Measurements from ENCODE around the gene MBNL2.

MBNL2 gene

GRCh38 chr13:97266772-97267417, 44.8 kb downstream of the MBNL2 start:
- in situ Hi-C loops (cut with HindIII; ENCODE audit: low sequenced_read_pairs): no loop called here

- in situ Hi-C loops (cut with HindIII; ENCODE audit: low sequenced_read_pairs): no loop called here
These were observed 45.4 kb downstream of the MBNL2 start for GRCh38 chr13:97267418-97268059.

- in situ Hi-C loops (cut with HindIII; ENCODE audit: low sequenced_read_pairs): no loop called here
These were observed 46.6 kb downstream of the MBNL2 start for GRCh38 chr13:97268772-97269171.

GRCh38 chr13:97269603-97270002, 47.5 kb downstream of the MBNL2 start:
- in situ Hi-C loops (cut with HindIII; ENCODE audit: low sequenced_read_pairs): no loop called here

- in situ Hi-C loops (cut with HindIII; ENCODE audit: low sequenced_read_pairs): no loop called here
These were observed 50.4 kb downstream of the MBNL2 start for GRCh38 chr13:97272526-97272925.

- in situ Hi-C loops (cut with HindIII; ENCODE audit: low sequenced_read_pairs): no loop called here
These were observed 51.3 kb downstream of the MBNL2 start for GRCh38 chr13:97273341-97273831.

- in situ Hi-C loops (cut with HindIII; ENCODE audit: low sequenced_read_pairs): no loop called here
These were observed 52.9 kb downstream of the MBNL2 start for GRCh38 chr13:97274829-97275649.

GRCh38 chr13:97275776-97276501, 53.8 kb downstream of the MBNL2 start:
- in situ Hi-C loops (cut with HindIII; ENCODE audit: low sequenced_read_pairs): no loop called here

GRCh38 chr13:97276862-97277269, 54.7 kb downstream of the MBNL2 start:
- in situ Hi-C loops (cut with HindIII; ENCODE audit: low sequenced_read_pairs): no loop called here

GRCh38 chr13:97278435-97279411, 56.6 kb downstream of the MBNL2 start:
- in situ Hi-C loops (cut with HindIII; ENCODE audit: low sequenced_read_pairs): no loop called here

GRCh38 chr13:97279913-97280312, 57.8 kb downstream of the MBNL2 start:
- in situ Hi-C loops (cut with HindIII; ENCODE audit: low sequenced_read_pairs): no loop called here

GRCh38 chr13:97280478-97280877, 58.3 kb downstream of the MBNL2 start:
- in situ Hi-C loops (cut with HindIII; ENCODE audit: low sequenced_read_pairs): no loop called here

- in situ Hi-C loops (cut with HindIII; ENCODE audit: low sequenced_read_pairs): no loop called here
These were observed 58.9 kb downstream of the MBNL2 start for GRCh38 chr13:97281028-97281427.

GRCh38 chr13:97282705-97283104, 60.6 kb downstream of the MBNL2 start:
- in situ Hi-C loops (cut with HindIII; ENCODE audit: low sequenced_read_pairs): no loop called here

GRCh38 chr13:97283888-97284287, 61.8 kb downstream of the MBNL2 start:
- in situ Hi-C loops (cut with HindIII; ENCODE audit: low sequenced_read_pairs): no loop called here

- in situ Hi-C loops (cut with HindIII; ENCODE audit: low sequenced_read_pairs): no loop called here
These were observed 62.4 kb downstream of the MBNL2 start for GRCh38 chr13:97284558-97284957.

- in situ Hi-C loops (cut with HindIII; ENCODE audit: low sequenced_read_pairs): no loop called here
These were observed 63.3 kb downstream of the MBNL2 start for GRCh38 chr13:97285221-97285955.

GRCh38 chr13:97286317-97287046, 64.3 kb downstream of the MBNL2 start:
- in situ Hi-C loops (cut with HindIII; ENCODE audit: low sequenced_read_pairs): no loop called here

- in situ Hi-C loops (cut with HindIII; ENCODE audit: low sequenced_read_pairs): no loop called here
These were observed 64.9 kb downstream of the MBNL2 start for GRCh38 chr13:97287047-97287383.
